Epithelial cell of esophagus (primary cell): Measurements from ENCODE around the gene OASL.
"Not testable (repeated sequence)": the region's sequence is repeated elsewhere in the genome, so short reads cannot be mapped to it uniquely, and the experiment has no call there.

ENCODE experiments used
- DNase-seq: peaks from one replicate; pipeline ENCODE4 v3.0.0; 2010; ENCODE audit warnings: low read depth
- H3K4me3 ChIP-seq: 2 replicates; pipeline ENCODE4 v1.5.1; 2011; ENCODE audit warnings: mild to moderate bottlenecking, low read length, control low read depth
- TF ChIP-seq, protein P1 (sequence below): IDR thresholded peaks from 2 replicates; pipeline ENCODE4 v1.5.1; 2011; ENCODE audit warnings: low read depth, mild to moderate bottlenecking, low read length, control low read depth, inconsistent platforms; ENCODE audit not compliant: insufficient read depth; ENCODE audit errors: missing control alignments

The OASL gene

DNA sequence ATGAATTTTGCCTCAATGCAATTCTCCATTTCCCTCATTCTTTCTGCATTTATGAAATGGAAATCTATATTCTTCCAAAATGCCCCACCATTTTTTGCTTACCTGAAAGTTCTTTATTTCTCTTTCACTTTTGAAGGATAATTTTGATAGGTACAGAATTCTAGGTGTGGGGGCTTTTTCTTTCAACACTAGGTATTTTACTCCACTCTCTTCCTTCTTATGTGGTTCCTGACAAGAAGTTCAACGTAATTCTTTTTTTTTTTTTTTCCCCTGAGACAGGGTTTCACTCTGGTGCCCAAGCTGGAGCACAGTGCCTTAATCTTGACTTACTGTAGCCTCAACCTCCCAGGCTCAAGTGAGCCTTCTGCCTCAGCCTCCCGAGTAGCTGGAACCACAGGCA, 26.3 kb upstream of the OASL start:
- DNase-seq, result no peak
- TF ChIP-seq, protein P1, sequence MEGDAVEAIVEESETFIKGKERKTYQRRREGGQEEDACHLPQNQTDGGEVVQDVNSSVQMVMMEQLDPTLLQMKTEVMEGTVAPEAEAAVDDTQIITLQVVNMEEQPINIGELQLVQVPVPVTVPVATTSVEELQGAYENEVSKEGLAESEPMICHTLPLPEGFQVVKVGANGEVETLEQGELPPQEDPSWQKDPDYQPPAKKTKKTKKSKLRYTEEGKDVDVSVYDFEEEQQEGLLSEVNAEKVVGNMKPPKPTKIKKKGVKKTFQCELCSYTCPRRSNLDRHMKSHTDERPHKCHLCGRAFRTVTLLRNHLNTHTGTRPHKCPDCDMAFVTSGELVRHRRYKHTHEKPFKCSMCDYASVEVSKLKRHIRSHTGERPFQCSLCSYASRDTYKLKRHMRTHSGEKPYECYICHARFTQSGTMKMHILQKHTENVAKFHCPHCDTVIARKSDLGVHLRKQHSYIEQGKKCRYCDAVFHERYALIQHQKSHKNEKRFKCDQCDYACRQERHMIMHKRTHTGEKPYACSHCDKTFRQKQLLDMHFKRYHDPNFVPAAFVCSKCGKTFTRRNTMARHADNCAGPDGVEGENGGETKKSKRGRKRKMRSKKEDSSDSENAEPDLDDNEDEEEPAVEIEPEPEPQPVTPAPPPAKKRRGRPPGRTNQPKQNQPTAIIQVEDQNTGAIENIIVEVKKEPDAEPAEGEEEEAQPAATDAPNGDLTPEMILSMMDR, result no peak

DNA sequence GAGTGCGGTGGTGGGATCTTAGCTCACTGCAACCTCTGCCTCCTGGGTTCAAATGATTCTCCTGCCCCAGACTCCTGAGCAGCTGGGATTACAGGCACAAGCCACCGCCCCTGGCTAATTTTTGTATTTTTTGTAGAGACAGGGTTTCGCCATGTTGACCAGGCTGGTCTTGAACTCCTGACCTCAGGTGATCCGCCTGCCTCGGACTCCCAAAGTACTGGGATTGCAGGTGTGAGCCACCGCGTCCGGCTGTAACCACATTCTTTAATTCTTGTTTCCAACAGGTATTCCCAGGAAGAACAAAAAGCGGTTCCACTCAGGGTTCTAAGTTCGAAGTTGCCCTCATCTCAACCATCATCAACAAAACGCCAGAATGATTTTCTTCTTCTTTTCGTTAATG, 25.5 kb upstream of the OASL start:
- not testable (repeated sequence) for H3K4me3 ChIP-seq, DNase-seq

More for the DNA sequence above, 26.3 kb upstream of the OASL start:
- no peak overlapping the region for H3K4me3 ChIP-seq

- no peak for DNase-seq
- no peak overlapping the region for H3K4me3 ChIP-seq
- TF ChIP-seq, protein P1, result no peak
Measured at GRCh38 chr12:121064116-121064515, 25.1 kb upstream of the OASL start.

DNA sequence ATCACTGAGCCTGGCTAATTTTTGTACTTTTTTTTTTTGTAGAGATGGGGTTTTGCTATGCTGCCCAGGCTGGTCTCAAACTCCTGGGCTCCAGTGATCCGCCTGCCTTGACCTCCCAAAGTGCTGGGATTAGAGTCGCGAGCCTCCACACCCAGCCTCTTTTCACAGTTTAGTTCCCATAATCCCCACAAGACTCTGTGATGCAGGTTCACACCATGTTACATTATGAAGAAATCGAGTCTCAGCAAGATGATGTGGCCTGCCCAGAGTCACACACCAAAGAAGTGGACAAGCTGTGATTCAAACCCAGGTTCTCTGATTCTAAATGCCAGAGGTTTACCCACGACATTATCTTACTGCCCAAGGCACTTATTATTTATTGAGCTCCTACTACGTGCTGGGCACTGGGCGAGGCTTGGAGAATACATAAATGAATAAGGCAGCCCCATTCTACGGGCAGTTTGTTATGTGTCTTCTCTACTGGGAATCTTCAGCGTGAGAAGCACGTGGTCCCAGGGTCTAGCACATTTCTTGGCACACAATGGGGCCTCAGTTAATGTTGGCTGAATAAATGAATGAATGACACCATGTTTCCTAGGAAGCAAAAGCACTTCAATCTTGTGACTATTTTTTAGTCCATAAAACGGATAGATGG, 23.5 kb upstream of the OASL start:
- H3K4me3 ChIP-seq, result no peak overlapping the region
- DNase-seq, result no peak
- TF ChIP-seq, protein P1, result no peak

GRCh38 chr12:121061831-121062230, 22.8 kb upstream of the OASL start:
- H3K4me3 ChIP-seq, result no peak overlapping the region
- peak; percentile 7 for DNase-seq
- TF ChIP-seq, protein P1, result peak; percentile 19

DNA sequence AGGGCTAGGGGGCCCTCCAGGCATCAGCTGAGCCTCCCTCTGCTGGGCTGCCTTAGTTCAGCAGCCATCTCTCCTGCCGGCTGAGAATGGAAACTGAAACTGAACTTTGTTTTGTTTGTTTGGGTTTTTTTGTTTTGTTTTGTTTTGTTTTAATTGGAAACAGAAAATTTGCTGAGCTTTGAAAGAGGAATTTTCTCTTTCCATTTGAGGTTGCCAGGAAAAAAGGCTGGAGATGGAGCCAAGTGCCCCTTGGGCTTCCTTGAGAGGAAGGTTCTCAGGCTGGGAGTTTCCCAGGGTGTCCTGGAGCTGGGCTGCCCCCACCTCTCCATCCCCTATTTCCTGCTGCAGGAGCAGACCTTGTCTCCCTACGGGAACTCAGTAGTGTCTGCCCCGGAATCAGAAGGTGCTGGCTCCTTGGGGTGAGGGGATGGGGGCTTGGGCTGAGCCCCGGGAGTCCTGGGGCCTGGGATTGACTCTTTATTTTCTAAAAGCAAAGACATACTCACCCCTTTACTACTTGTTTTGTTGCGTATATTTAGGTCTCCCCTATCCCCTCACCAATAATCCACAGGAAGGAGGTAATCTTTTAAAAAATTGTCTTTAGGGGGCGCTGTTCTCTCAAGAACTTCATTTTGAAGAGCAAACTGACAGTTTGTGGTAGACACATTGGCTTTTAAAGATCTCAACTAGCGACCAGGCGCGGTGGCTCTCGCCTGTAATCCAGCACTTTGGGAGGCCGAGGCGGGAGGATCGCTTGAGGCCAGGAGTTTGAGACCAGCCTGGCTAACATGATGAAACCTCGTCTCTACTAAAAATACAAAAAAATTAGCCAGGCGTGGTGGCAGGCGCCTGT, 21.3 kb upstream of the OASL start:
- DNase-seq, result peak; percentile 48
- TF ChIP-seq, protein P1, result peak; percentile 48
- no peak overlapping the region for H3K4me3 ChIP-seq

GRCh38 chr12:121059031-121059898, 20.2 kb upstream of the OASL start:
- H3K4me3 ChIP-seq, result no peak overlapping the region
- TF ChIP-seq, protein P1, result no peak
- DNase-seq, result no peak
